Kidney (tissue), 14 donors: ENCODE data around the gene EIF4E2. TPM values are rescaled to one million over a fixed set of nuclear protein-coding genes. Genes with fewer than 3 reads are reported as not detected.

Experiments
- DNase-seq, 5 donors: peaks; one replicate each; pipeline ENCODE4 v3.0.0-alpha.2; 2013 to 2020
- FAIRE-seq: peaks from 2 replicates; lab custom pipeline; 2012; peaks lifted over from hg19 to GRCh38; lab: Jason Lieb, UNC
- H3K27ac ChIP-seq, 2 donors: one replicate each; pipeline ENCODE4 v1.7.0; 2013; ENCODE audit warnings: low read depth in 2 of 2, low read length in 2 of 2, inconsistent platforms in 1 of 2
- H3K27me3 ChIP-seq: one replicate; pipeline ENCODE4 v1.7.1; 2013; ENCODE audit warnings: low read length, inconsistent platforms; ENCODE audit not compliant: control insufficient read depth, insufficient read depth
- H3K36me3 ChIP-seq, 3 donors: one replicate each; pipeline versions ENCODE4 v1.7.0 to v1.7.1; 2013; ENCODE audit warnings: low read length in 3 of 3, control low read depth in 1 of 3, inconsistent platforms in 1 of 3; ENCODE audit not compliant: insufficient read depth in 3 of 3, control insufficient read depth in 2 of 3
- H3K4me1 ChIP-seq, 3 donors: one replicate each; pipeline versions ENCODE4 v1.7.0 to v1.7.1; 2013; ENCODE audit warnings: low read length in 3 of 3, inconsistent platforms in 1 of 3, low read depth in 1 of 3; ENCODE audit not compliant: control insufficient read depth in 2 of 3, insufficient read depth in 2 of 3
- H3K4me3 ChIP-seq, 3 donors: one replicate each; pipeline versions ENCODE4 v1.7.0 to v1.8.1; 2013; ENCODE audit warnings: low read length in 3 of 3, control low read depth in 1 of 3, inconsistent platforms in 1 of 3
- H3K9ac ChIP-seq, 3 donors: one replicate each; pipeline versions ENCODE4 v1.7.0 to v1.7.1; 2013; ENCODE audit warnings: low read length in 3 of 3, control low read depth in 1 of 3, inconsistent platforms in 1 of 3
- H3K9me3 ChIP-seq, 3 donors: one replicate each; pipeline versions ENCODE4 v1.7.0 to v1.7.1; 2013; ENCODE audit warnings: low read length in 3 of 3, control low read depth in 1 of 3, inconsistent platforms in 1 of 3; ENCODE audit not compliant: control insufficient read depth in 2 of 3, insufficient read depth in 1 of 3
- intact Hi-C: fragments of 100-400 bp; cut with DNase I; formaldehyde crosslinking; loops from one replicate; pipeline ENCODE4 v1.11.1; 2022
- polyA plus RNA-seq: library from polyadenylated mRNA; stranded (reverse); fragments of 350-450 nt; fragmentation: Illumina TruSeq; extraction: RNeasy Lipid Tissue Mini Kit (QIAGEN cat#74804); gene quantifications from one replicate; pipeline ENCODE4 v1.2.3, GENCODE V29; 2014; ENCODE audit warnings: low read depth, low replicate concordance; ENCODE audit not compliant: insufficient read depth
- total RNA-seq: library from RNA; stranded (reverse); fragmentation: NEBNext Ultra II Directional; extraction: Animal tissue kit (Norgen Biotek cat#: 25700); gene quantifications from one replicate; pipeline ENCODE4 v1.2.1, GENCODE V29; 2021
- TF ChIP-seq, protein P1 (sequence below): IDR thresholded peaks from 3 replicates; pipeline ENCODE4 v1.5.1; 2012; ENCODE audit warnings: mild to moderate bottlenecking, moderate library complexity, borderline replicate concordance; ENCODE audit not compliant: insufficient read depth; ENCODE audit errors: extremely low read depth
- donor health status: control.
- donor health status: control.
- donor health status: control.
- donor health status: control.
- donor health status: control.
- donor health status: DM: yes; HTN: yes; CAD: no.
- donor health status: Normal renal cell carcinoma (clear cell type).

EIF4E2 gene
- total and polyA plus RNA-seq, 2 donors from 2014 or later = 78.3 to 79.2 TPM

DNA sequence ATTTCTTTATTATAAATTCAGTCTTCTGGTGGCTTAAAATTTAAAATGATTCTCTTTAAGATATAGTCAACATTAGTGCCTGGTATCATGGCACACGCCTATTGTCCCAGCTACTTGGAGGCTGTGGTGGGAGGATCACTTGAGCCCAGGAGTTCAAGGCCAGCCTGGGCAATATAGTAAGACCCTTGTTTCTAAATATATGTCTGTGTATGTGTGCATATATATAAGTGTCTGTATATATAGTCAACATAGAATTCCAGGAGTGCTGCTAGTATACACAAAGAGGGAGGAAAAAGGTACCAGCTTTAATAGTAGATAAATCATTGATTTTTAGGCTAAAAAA, 24.9 kb downstream of the EIF4E2 start:
- no peak for FAIRE-seq
- DNase-seq = no peak
- H3K4me3 ChIP-seq = no peak overlapping the region
- TF ChIP-seq, protein P1, sequence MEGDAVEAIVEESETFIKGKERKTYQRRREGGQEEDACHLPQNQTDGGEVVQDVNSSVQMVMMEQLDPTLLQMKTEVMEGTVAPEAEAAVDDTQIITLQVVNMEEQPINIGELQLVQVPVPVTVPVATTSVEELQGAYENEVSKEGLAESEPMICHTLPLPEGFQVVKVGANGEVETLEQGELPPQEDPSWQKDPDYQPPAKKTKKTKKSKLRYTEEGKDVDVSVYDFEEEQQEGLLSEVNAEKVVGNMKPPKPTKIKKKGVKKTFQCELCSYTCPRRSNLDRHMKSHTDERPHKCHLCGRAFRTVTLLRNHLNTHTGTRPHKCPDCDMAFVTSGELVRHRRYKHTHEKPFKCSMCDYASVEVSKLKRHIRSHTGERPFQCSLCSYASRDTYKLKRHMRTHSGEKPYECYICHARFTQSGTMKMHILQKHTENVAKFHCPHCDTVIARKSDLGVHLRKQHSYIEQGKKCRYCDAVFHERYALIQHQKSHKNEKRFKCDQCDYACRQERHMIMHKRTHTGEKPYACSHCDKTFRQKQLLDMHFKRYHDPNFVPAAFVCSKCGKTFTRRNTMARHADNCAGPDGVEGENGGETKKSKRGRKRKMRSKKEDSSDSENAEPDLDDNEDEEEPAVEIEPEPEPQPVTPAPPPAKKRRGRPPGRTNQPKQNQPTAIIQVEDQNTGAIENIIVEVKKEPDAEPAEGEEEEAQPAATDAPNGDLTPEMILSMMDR = no peak
- H3K4me1 ChIP-seq = peaks cover 4 to 43% (median 7%) of the 10 kb centered on the region in 3 donors
- no peaks in the 10 kb centered on the region for H3K9me3 ChIP-seq
- peaks cover 0 to 7% (median 0%) of the 10 kb centered on the region in 3 donors for H3K36me3 ChIP-seq
- intact Hi-C loops = no loop called here
- H3K27ac ChIP-seq = no peak overlapping the region
- no peak overlapping the region for H3K9ac ChIP-seq
- no peaks in the 10 kb centered on the region for H3K27me3 ChIP-seq

DNA sequence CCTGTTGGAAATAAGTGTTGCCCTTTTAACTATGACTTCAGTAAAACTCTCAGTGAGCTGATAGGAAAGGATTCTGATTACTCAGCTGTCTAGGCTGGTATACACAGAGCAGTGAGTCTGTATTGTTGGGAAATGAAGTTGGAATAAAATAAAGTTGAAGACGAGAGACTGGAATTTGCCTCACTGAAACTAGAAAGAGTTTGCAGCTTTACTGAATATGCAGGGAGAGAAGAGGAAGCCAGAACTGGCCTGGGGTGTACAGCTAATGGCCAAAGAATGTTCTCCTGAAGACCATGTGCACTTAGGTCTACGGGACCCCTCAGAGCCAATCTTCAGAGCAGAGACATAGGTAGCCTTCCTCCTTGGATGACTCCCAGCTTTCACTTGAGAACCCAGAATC, 26.5 kb downstream of the EIF4E2 start:
- intact Hi-C loops = no loop called here
- Histone ChIP-seq H3K36me3 (peaks cover 0 to 18% (median 5%) of the 10 kb centered on the region in 3 donors), H3K27ac (no peak overlapping the region), H3K9ac (no peak overlapping the region), H3K4me1 (peaks cover 4 to 40% (median 6%) of the 10 kb centered on the region in 3 donors), H3K9me3 (no peaks in the 10 kb centered on the region), H3K4me3 (no peak overlapping the region), H3K27me3 (no peaks in the 10 kb centered on the region)
- FAIRE-seq (no peak), DNase-seq (no peak)
- TF ChIP-seq, protein P1 = no peak

GRCh38 chr2:232577841-232578240, 27.4 kb downstream of the EIF4E2 start:
- H3K9ac ChIP-seq = no peak overlapping the region

More at GRCh38 chr2:232577841-232578240, 27.4 kb downstream of the EIF4E2 start:
- Histone ChIP-seq H3K27ac (no peak overlapping the region), H3K9me3 (no peaks in the 10 kb centered on the region), H3K27me3 (no peaks in the 10 kb centered on the region), H3K36me3 (peaks cover 0 to 23% (median 6%) of the 10 kb centered on the region in 3 donors), H3K4me1 (peaks cover 4 to 34% (median 4%) of the 10 kb centered on the region in 3 donors), H3K4me3 (no peak overlapping the region)
- DNase-seq = no peak
- intact Hi-C loops = no loop called here
- TF ChIP-seq, protein P1 = no peak
- FAIRE-seq = no peak
